AG09319 (cell line): Measurements from ENCODE around the gene FGF12.

Source experiments
- DNase-seq: peaks from one replicate; pipeline ENCODE4 v3.0.0-alpha.2; 2010; ENCODE audit warnings: low read depth; ENCODE audit errors: extremely low read depth
- TF ChIP-seq, protein P1 (sequence below): IDR thresholded peaks from 2 replicates; pipeline ENCODE4 v1.5.1; 2011; ENCODE audit warnings: low read depth, mild to moderate bottlenecking, inconsistent platforms, low read length, moderate library complexity

FGF12 gene

DNA sequence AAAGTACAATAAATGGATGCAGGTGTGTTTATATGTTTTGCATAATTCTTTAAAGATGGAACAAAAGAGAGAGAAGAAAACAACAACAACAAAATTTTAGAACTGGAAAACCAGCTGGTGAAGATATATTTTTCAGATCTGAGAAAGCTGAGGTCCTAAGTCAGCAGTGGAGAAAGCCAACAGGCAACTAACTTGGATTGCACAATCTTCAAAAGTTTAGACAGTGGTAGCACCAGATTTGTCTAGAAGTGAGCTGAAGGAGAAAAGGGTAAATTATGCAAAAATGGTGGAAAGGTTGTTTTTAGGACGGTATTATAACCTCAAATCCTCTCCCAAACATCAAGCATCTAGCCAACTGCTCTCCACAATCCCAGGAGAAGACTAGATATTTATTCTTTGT, 17.0 kb downstream of the FGF12 start:
- DNase-seq = no peak
- TF ChIP-seq, protein P1, sequence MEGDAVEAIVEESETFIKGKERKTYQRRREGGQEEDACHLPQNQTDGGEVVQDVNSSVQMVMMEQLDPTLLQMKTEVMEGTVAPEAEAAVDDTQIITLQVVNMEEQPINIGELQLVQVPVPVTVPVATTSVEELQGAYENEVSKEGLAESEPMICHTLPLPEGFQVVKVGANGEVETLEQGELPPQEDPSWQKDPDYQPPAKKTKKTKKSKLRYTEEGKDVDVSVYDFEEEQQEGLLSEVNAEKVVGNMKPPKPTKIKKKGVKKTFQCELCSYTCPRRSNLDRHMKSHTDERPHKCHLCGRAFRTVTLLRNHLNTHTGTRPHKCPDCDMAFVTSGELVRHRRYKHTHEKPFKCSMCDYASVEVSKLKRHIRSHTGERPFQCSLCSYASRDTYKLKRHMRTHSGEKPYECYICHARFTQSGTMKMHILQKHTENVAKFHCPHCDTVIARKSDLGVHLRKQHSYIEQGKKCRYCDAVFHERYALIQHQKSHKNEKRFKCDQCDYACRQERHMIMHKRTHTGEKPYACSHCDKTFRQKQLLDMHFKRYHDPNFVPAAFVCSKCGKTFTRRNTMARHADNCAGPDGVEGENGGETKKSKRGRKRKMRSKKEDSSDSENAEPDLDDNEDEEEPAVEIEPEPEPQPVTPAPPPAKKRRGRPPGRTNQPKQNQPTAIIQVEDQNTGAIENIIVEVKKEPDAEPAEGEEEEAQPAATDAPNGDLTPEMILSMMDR = no peak

DNA sequence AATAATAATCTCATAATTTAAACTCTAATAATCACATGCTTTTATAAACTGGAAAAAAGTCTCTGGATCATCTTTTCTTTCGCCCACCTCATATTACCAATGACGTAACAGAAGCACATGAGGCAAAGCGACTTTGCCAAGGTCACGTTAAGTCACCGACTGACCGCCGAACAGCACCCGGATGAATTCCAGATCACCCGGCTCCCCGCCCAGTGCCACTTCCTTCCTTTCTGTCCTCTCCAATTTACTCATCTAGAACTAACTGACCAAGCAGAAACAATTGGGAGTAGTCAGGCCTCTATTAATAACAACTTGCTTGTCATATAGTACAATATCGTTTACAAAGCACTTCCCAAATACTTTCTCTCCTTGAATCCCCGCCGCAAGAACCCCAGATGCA, 21.1 kb downstream of the FGF12 start:
- no peak for DNase-seq
- TF ChIP-seq, protein P1 = no peak

DNA sequence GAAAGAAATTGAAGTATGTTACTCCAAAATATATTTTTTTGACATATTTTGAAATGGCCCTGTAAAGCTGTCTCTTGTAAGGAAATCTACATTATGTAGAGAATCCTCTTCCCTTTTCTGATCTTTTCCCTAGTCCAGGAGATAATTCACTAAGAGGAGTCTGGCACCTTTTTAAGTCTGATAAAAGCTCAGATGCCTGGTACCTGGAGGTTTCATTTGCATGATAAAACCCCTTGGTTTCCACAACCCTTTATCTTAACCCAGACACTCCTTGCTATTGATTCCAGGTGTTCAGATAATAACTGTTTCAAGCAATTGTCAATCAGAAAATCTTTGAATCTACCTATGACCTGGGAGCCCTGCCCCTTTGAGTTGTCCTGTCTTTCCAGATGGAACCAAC, 26.5 kb downstream of the FGF12 start:
- DNase-seq = no peak
- TF ChIP-seq, protein P1 = no peak

DNA sequence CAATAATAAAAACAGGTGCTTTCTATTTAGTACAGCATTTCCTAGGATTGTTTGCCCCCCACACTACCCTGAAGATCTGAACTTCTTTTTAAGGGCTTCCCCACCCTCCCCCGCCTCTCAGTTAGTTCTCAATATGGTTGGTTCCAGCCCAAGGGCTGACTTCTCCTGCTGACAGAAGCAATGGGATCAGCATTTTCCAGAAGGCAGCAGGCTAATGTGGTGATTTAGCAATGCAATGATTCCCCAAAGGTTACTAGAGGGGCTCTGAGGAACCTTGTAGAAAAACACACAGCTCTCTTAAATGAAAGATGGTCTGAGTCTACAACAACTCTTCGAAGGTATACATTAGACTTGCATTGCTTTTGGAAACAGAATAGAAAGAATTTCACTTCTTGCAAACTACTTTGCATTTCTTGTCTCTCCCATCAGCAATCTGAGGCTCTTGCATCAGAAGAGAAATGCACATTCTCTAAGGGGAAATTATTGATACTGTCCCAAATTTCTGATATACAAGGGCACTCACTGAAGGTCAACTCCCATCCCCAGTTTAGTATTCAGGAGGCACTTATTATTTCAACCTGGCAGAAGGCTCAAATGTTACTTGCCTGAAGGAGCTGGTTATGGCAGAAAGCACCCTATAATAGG, 30.3 kb downstream of the FGF12 start:
- TF ChIP-seq, protein P1 = no peak
- no peak for DNase-seq

DNA sequence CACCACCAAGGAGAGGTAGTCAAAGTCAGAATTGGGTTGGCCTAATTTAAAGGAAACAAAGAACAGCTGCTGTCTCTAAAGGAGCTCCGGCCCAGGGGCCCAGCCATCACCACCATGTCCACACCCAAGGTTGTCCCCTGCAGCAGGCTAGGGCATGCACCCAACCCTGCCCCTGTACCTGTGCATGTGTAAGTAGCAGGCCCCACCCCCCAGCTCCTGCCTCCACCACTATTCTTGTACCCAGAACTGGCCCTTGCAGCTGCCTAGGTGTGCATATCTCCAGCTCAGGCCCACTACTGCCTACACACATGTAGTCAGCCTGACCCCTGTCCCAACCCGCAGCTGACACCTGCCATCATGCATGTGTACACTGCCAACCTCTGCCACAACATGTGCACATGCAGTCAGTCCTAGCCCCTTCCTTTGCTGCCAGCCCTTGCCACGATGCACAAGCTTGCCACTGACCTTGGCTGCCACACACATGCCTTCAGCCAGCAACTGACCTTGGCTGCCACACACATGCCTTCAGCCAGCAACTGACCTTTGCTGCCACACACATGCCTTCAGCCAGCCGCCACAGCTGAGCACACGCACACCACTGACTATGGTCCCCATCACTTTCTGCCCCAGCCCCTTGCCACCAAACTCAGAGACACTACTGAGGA, 39.7 kb downstream of the FGF12 start:
- DNase-seq = no peak
- TF ChIP-seq, protein P1 = no peak

DNA sequence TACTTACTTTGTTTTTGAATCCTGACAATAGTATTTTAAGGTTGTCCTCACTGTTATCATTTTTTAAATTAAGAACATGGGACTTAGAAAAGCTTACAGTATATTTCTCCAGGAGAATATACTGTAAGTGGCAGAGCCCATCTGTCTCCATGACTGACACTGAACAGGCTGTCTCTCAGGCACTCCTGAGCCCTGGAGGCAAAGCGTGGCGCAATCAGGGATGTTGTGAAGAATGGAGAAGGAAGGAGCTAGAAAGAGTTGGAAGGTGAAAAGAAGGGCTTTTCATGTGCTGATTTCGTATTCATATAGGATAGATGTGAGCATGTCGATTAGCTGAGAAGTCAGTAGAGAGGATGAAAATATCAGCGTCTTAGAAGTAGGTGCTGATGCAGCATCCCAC, 41.5 kb downstream of the FGF12 start:
- TF ChIP-seq, protein P1 = no peak
- no peak for DNase-seq

DNA sequence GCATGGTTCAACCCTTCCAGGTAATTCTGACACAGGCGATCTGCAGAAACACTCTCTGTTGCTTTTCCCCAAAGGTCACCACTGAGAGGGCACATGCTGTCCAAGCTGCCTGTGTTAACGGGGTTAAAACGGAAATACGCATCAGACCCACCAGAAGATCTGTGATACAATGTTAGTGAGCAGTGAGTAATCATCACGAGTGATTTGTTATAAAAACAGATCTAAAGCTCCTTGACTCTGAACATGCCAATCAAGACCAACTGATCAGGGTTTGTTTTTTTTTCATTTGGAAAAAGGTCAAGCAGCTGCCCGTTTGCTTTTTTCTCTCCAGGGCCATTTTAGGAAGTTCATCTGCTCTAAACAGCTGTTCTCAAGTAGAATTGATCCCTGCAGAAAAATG, 43.2 kb downstream of the FGF12 start:
- no peak for DNase-seq
- TF ChIP-seq, protein P1 = no peak
